IMR-90 (cell line): ENCODE results near the gene CTAGE4. TPM values are rescaled to one million over a fixed set of nuclear protein-coding genes. Genes with fewer than 3 reads are reported as not detected.

Experiments
- ATAC-seq: fragments of 200-7000 bp; cut with Tn5 transposase; 2 replicates; pipeline ENCODE4 v1.9.1; 2020; ENCODE audit warnings: low read depth, mild to moderate bottlenecking, moderate library complexity
- BruUV-seq: library from RNA; stranded (reverse); fragments of 400-500 nt; replicated peaks from 2 replicates; lab custom pipeline; 2021; lab: Mats Ljungman, UMichigan
- CTCF ChIA-PET: fragments of 300-600 bp; formaldehyde crosslinking; extraction: SDS; loops from one replicate; lab custom pipeline; 2021; ENCODE audit warnings: antibody characterized with exemption; lab: Yijun Ruan, JAX
- POLR2A ChIA-PET: fragments of 300-600 bp; sonication (Branson Sonifier 250); formaldehyde crosslinking; loops from one replicate; lab custom pipeline; 2022; ENCODE audit warnings: antibody characterized with exemption; ENCODE audit not compliant: unreplicated experiment; lab: Charles Lee
- DNase-seq: peaks from one replicate; pipeline ENCODE4 v3.0.0; 2013
- H2AFZ ChIP-seq: replicated peaks from 2 replicates; pipeline ENCODE3; 2013; ENCODE audit warnings: low read length, mild to moderate bottlenecking; ENCODE audit not compliant: poor library complexity
- H2AK5ac ChIP-seq: 2 replicates; pipeline ENCODE4 v1.6.1; 2013; ENCODE audit warnings: low read depth, low read length, inconsistent platforms
- H2AK9ac ChIP-seq: replicated peaks from 2 replicates; pipeline ENCODE3; 2013; ENCODE audit warnings: mild to moderate bottlenecking, low read depth, low read length, moderate library complexity; ENCODE audit not compliant: poor library complexity
- H2BK120ac ChIP-seq: 2 replicates; pipeline ENCODE4 v1.6.1; 2013; ENCODE audit warnings: low read depth, low read length, inconsistent platforms
- H2BK15ac ChIP-seq: 3 replicates; pipeline ENCODE4 v1.6.1; 2013; ENCODE audit warnings: low read depth, low read length, inconsistent platforms
- H2BK20ac ChIP-seq: 2 replicates; pipeline ENCODE4 v1.6.1; 2013; ENCODE audit warnings: low read depth, mild to moderate bottlenecking, inconsistent platforms, low read length, moderate library complexity
- H2BK5ac ChIP-seq: 2 replicates; pipeline ENCODE4 v1.6.1; 2013; ENCODE audit warnings: mild to moderate bottlenecking, low read depth, low read length, inconsistent platforms; ENCODE audit not compliant: poor library complexity, severe bottlenecking
- H3K14ac ChIP-seq: replicated peaks from 2 replicates; pipeline ENCODE4 v1.6.1; 2013; ENCODE audit warnings: low read depth, low read length, inconsistent platforms
- H3K18ac ChIP-seq: 2 replicates; pipeline ENCODE4 v1.6.1; 2013; ENCODE audit warnings: low read depth, low read length, control low read depth
- H3K23ac ChIP-seq: 2 replicates; pipeline ENCODE4 v1.6.1; 2013; ENCODE audit warnings: low read depth, low read length, inconsistent platforms
- H3K27ac ChIP-seq: 2 replicates; pipeline ENCODE4 v1.5.1; 2013; ENCODE audit warnings: mild to moderate bottlenecking, control low read depth, low read length; ENCODE audit not compliant: insufficient read depth
- H3K27me3 ChIP-seq: 2 replicates; pipeline ENCODE4 v1.6.1; 2013; ENCODE audit warnings: low read length; ENCODE audit not compliant: control insufficient read depth, insufficient read depth
- H3K36me3 ChIP-seq: 2 replicates; pipeline ENCODE4 v1.6.1; 2013; ENCODE audit warnings: low read length, mixed read lengths; ENCODE audit not compliant: control insufficient read depth, insufficient read depth
- H3K4ac ChIP-seq: 2 replicates; pipeline ENCODE4 v1.6.1; 2013; ENCODE audit warnings: low read depth, low read length, inconsistent platforms
- H3K4me1 ChIP-seq: 2 replicates; pipeline ENCODE4 v1.6.1; 2013; ENCODE audit warnings: low read length, mixed read lengths; ENCODE audit not compliant: control insufficient read depth, insufficient read depth
- H3K4me2 ChIP-seq: 2 replicates; pipeline ENCODE4 v1.6.1; 2013; ENCODE audit warnings: low read depth, mild to moderate bottlenecking, control low read depth, low read length, moderate library complexity
- H3K4me3 ChIP-seq: 2 replicates; pipeline ENCODE4 v1.5.1; 2013; ENCODE audit warnings: low read depth, mild to moderate bottlenecking, control low read depth, low read length, moderate library complexity; ENCODE audit not compliant: insufficient read depth
- H3K56ac ChIP-seq: 2 replicates; pipeline ENCODE4 v1.6.1; 2013; ENCODE audit warnings: low read length, inconsistent platforms; ENCODE audit not compliant: insufficient read depth; ENCODE audit errors: extremely low read depth
- H3K79me1 ChIP-seq, 2 experiments: 2 replicates each; pipeline ENCODE4 v1.6.1; 2013; ENCODE audit warnings: low read length in 2 of 2, inconsistent platforms in 1 of 2, low read depth in 1 of 2
- H3K9ac ChIP-seq: 2 replicates; pipeline ENCODE4 v1.6.1; 2013; ENCODE audit warnings: low read depth, low read length, control low read depth
- H3K9me1 ChIP-seq: 2 replicates; pipeline ENCODE4 v1.6.1; 2013; ENCODE audit warnings: low read length, inconsistent platforms; ENCODE audit not compliant: insufficient read depth
- H3K9me3 ChIP-seq: 2 replicates; pipeline ENCODE4 v1.6.1; 2013; ENCODE audit warnings: low read length; ENCODE audit not compliant: control insufficient read depth, insufficient read depth
- H4K20me1 ChIP-seq: 2 replicates; pipeline ENCODE4 v1.6.1; 2013; ENCODE audit warnings: low read length, inconsistent platforms; ENCODE audit not compliant: insufficient read depth
- H4K5ac ChIP-seq: 2 replicates; pipeline ENCODE4 v1.6.1; 2013; ENCODE audit warnings: mild to moderate bottlenecking, low read depth, low read length, control low read depth
- H4K8ac ChIP-seq, 2 experiments: 2 replicates each; pipeline ENCODE4 v1.6.1; 2013; ENCODE audit warnings: low read depth in 2 of 2, low read length in 2 of 2, control low read depth in 1 of 2, inconsistent platforms in 1 of 2
- H4K91ac ChIP-seq: 2 replicates; pipeline ENCODE4 v1.6.1; 2013; ENCODE audit warnings: low read depth, low read length, inconsistent platforms; ENCODE audit not compliant: insufficient read depth
- CHD1 ChIP-seq: IDR thresholded peaks from 2 replicates; pipeline ENCODE4 v1.6.1; 2012; ENCODE audit warnings: low read depth, low read length, improper control_type of control experiment
- FOS ChIP-seq: fragments of 150-350 bp; IDR thresholded peaks from 2 replicates; pipeline ENCODE4 v1.6.1; 2016; ENCODE audit warnings: low read depth, low read length
- MAFK ChIP-seq: IDR thresholded peaks from 2 replicates; pipeline ENCODE4 v1.6.1; 2012; ENCODE audit warnings: low read depth, low read length, improper control_type of control experiment
- MXI1 ChIP-seq: IDR thresholded peaks from 2 replicates; pipeline ENCODE4 v1.6.1; 2012; ENCODE audit warnings: low read depth, mild to moderate bottlenecking, low read length, moderate library complexity, borderline replicate concordance
- SMC3 ChIP-seq: fragments of 150-350 bp; IDR thresholded peaks from 2 replicates; pipeline ENCODE4 v1.6.1; 2016; ENCODE audit warnings: low read depth, mild to moderate bottlenecking, antibody characterized with exemption, low read length, moderate library complexity
- WGBS, 2 experiments: methylation state at CpG; one replicate each; pipeline versions ENCODE4 v1.1.5 to v1.1.7; 2013; ENCODE audit warnings: missing lambda C conversion rate in 2 of 2; ENCODE audit not compliant: insufficient read length in 1 of 2; ENCODE audit errors: extremely low coverage in 2 of 2; 5-methylcytosine and 5-hydroxymethylcytosine counted together
- dilution Hi-C: fragments of 300-500 bp; cut with HindIII; formaldehyde crosslinking; loops from one replicate; pipeline ENCODE4 v1.14.3; 2018; ENCODE audit warnings: low sequenced_read_pairs; ENCODE audit not compliant: unreplicated experiment
- in situ Hi-C: fragments of 300-500 bp; cut with MboI; formaldehyde crosslinking; loops from 3 replicates; pipeline ENCODE4 v1.14.3; 2019; ENCODE audit warnings: low sequenced_read_pairs, inconsistent platforms, mixed read lengths
- intact Hi-C: fragments of 100-400 bp; cut with micrococcal nuclease; formaldehyde crosslinking; loops from 2 replicates; pipeline ENCODE4 v1.10.0; 2022
- polyA plus RNA-seq, 3 experiments: library from polyadenylated mRNA; depleted of rRNA; stranded (reverse); fragments of >200 nt; gene quantifications; 2 replicates each; pipeline ENCODE4 v1.2.3, GENCODE V29; 2012; ENCODE audit warnings: low replicate concordance in 1 of 3
- total RNA-seq: library from RNA; depleted of rRNA; stranded (reverse); fragments of >200 nt; gene quantifications from 2 replicates; pipeline ENCODE4 v1.2.3, GENCODE V29; 2012
- TF ChIP-seq, protein P1 (sequence below): fragments of 150-350 bp; IDR thresholded peaks from 2 replicates; pipeline ENCODE4 v1.6.1; 2016; ENCODE audit warnings: low read depth, mild to moderate bottlenecking, low read length, moderate library complexity, borderline replicate concordance
- TF ChIP-seq, protein P2 (sequence below): conservative IDR thresholded peaks from 2 replicates; pipeline ENCODE4 v1.5.1; 2012; ENCODE audit warnings: mild to moderate bottlenecking, low read depth, low read length, improper control_type of control experiment

CTAGE4 gene
- total and polyA plus RNA-seq, 2 of the 4 experiments (the other 2 are of a cell fraction): 0.03 TPM; not detected in 1

DNA sequence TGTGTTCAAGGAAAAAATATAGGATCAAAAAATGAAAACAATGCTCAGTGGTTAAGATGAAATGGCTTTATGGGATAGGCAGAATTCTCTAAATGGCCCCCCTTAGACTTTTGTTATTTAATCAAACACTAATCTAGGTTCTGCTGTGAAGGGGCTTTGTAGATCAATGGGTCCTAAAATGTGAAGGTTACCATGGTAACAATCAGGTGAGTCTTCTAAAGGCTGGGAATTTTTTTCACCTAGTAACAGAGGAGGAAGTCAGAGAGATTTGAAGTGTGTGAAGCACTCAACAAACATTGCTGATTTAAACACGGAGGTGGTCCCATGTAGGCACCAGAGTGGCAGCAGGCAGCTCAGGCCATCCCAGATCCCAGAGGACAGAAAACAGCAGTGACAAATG, 49.1 kb upstream of the CTAGE4 start:
- Histone ChIP-seq H2BK5ac (no peak overlapping the region), H3K18ac (no peak overlapping the region), H3K4me2 (no peak overlapping the region), H2BK20ac (no peak overlapping the region), H3K27ac (no peak overlapping the region), H2AK5ac (no peak overlapping the region), H2BK120ac (no peak overlapping the region), H3K56ac (no peak overlapping the region), H2AFZ (no peak overlapping the region), H3K23ac (no peak overlapping the region), H4K5ac (no peak overlapping the region), H2BK15ac (no peak overlapping the region), H3K4me1 (no peaks in the 10 kb centered on the region), H3K14ac (no peak overlapping the region), H3K9ac (no peak overlapping the region), H4K91ac (no peak overlapping the region), H3K4me3 (no peak overlapping the region), H4K8ac (no peak overlapping the region), H3K9me1 (no peaks in the 10 kb centered on the region), H3K36me3 (no peaks in the 10 kb centered on the region), H3K27me3 (no peaks in the 10 kb centered on the region), H2AK9ac (no peak overlapping the region), H4K20me1 (no peaks in the 10 kb centered on the region), H3K79me1 (no peaks in the 10 kb centered on the region), H3K4ac (no peak overlapping the region), H3K9me3 (no peaks in the 10 kb centered on the region)
- in situ Hi-C loops (no loop called here), intact Hi-C loops (no loop called here), dilution Hi-C loops (no loop called here)
- DNase-seq (no peak), ATAC-seq (no peak)
- BruUV-seq: no TSS peak
- ChIA-PET POLR2A (no interaction called here), CTCF (no interaction called here)
- WGBS, 2 experiments: no CpG with 5 or more reads among the region's 1 CpG
- TF ChIP-seq SMC3: no peak
- no peak for TF ChIP-seq CHD1
- TF ChIP-seq, protein P1, sequence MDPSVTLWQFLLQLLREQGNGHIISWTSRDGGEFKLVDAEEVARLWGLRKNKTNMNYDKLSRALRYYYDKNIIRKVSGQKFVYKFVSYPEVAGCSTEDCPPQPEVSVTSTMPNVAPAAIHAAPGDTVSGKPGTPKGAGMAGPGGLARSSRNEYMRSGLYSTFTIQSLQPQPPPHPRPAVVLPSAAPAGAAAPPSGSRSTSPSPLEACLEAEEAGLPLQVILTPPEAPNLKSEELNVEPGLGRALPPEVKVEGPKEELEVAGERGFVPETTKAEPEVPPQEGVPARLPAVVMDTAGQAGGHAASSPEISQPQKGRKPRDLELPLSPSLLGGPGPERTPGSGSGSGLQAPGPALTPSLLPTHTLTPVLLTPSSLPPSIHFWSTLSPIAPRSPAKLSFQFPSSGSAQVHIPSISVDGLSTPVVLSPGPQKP: no peak
- TF ChIP-seq MXI1: no peak
- TF ChIP-seq, protein P2, sequence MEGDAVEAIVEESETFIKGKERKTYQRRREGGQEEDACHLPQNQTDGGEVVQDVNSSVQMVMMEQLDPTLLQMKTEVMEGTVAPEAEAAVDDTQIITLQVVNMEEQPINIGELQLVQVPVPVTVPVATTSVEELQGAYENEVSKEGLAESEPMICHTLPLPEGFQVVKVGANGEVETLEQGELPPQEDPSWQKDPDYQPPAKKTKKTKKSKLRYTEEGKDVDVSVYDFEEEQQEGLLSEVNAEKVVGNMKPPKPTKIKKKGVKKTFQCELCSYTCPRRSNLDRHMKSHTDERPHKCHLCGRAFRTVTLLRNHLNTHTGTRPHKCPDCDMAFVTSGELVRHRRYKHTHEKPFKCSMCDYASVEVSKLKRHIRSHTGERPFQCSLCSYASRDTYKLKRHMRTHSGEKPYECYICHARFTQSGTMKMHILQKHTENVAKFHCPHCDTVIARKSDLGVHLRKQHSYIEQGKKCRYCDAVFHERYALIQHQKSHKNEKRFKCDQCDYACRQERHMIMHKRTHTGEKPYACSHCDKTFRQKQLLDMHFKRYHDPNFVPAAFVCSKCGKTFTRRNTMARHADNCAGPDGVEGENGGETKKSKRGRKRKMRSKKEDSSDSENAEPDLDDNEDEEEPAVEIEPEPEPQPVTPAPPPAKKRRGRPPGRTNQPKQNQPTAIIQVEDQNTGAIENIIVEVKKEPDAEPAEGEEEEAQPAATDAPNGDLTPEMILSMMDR: no peak
- TF ChIP-seq MAFK: no peak
- no peak for TF ChIP-seq FOS
